ENCODE data around the gene GRM2. TPM values are rescaled to one million over a fixed set of nuclear protein-coding genes. Genes with fewer than 3 reads are reported as not detected.

The GRM2 gene
- total RNA-seq, 3 donors from 2014 or later, result 0.14 to 0.61 (median 0.22) TPM

DNA sequence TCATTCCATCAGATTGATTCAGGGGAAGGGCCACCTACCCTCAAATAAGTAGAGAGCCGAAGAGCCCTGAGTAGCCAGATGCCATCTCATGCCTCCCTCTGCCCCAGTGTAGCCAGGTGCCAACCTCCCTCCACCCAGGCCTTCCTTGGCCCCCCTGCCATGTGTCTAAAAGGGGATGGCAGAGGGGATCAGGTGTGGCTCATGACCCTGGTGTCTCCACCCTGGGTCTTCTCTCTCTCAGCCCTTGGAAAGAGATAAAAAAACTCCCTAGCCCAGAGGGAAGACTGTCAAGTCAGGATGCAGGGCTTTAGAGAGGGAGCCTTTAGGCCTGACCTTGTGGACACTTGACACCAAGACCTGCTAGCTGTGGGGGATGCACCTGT is 5.2 kb downstream of the GRM2 start:
- H3K9me3 ChIP-seq, result no peaks in the 10 kb centered on the region
- H3K4me1 ChIP-seq (ENCODE audit: low read depth), result no peaks in the 10 kb centered on the region
- intact Hi-C loops (cut with DNase I, micrococcal nuclease), result no loop called here
- ATAC-seq, result no peak
- TF ChIP-seq, protein P1, sequence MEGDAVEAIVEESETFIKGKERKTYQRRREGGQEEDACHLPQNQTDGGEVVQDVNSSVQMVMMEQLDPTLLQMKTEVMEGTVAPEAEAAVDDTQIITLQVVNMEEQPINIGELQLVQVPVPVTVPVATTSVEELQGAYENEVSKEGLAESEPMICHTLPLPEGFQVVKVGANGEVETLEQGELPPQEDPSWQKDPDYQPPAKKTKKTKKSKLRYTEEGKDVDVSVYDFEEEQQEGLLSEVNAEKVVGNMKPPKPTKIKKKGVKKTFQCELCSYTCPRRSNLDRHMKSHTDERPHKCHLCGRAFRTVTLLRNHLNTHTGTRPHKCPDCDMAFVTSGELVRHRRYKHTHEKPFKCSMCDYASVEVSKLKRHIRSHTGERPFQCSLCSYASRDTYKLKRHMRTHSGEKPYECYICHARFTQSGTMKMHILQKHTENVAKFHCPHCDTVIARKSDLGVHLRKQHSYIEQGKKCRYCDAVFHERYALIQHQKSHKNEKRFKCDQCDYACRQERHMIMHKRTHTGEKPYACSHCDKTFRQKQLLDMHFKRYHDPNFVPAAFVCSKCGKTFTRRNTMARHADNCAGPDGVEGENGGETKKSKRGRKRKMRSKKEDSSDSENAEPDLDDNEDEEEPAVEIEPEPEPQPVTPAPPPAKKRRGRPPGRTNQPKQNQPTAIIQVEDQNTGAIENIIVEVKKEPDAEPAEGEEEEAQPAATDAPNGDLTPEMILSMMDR (IDR thresholded peaks at IDR 0.05), result no peak
- DNase-seq, result no peak
- no peak overlapping the region for H3K4me3 ChIP-seq
- no peaks in the 10 kb centered on the region for H3K36me3 ChIP-seq (ENCODE audit: low read depth)

- Histone ChIP-seq H3K36me3 (ENCODE audit: low read depth) (no peaks in the 10 kb centered on the region), H3K4me3 (no peak overlapping the region), H3K4me1 (ENCODE audit: low read depth) (no peaks in the 10 kb centered on the region), H3K9me3 (no peaks in the 10 kb centered on the region)
- intact Hi-C loops (cut with DNase I, micrococcal nuclease), result no loop called here
- TF ChIP-seq, protein P1 (IDR thresholded peaks at IDR 0.05), result no peak
- no peak for DNase-seq
- ATAC-seq, result no peak
These were observed 5.7 kb downstream of the GRM2 start for GRCh38 chr3:51712511-51712931.

DNA sequence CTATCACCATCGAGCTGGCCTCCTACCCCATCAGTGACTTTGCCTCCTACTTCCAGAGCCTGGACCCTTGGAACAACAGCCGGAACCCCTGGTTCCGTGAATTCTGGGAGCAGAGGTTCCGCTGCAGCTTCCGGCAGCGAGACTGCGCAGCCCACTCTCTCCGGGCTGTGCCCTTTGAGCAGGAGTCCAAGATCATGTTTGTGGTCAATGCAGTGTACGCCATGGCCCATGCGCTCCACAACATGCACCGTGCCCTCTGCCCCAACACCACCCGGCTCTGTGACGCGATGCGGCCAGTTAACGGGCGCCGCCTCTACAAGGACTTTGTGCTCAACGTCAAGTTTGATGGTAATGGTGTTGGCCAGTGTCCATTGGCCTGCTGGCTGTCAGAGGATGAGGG is 6.1 kb downstream of the GRM2 start:
- ATAC-seq (no peak), DNase-seq (no peak)
- Histone ChIP-seq H3K36me3 (ENCODE audit: low read depth) (no peaks in the 10 kb centered on the region), H3K4me3 (no peak overlapping the region), H3K9me3 (no peaks in the 10 kb centered on the region), H3K4me1 (ENCODE audit: low read depth) (no peaks in the 10 kb centered on the region)
- intact Hi-C loops (cut with DNase I, micrococcal nuclease), result no loop called here
- TF ChIP-seq, protein P1 (IDR thresholded peaks at IDR 0.05), result no peak

DNA sequence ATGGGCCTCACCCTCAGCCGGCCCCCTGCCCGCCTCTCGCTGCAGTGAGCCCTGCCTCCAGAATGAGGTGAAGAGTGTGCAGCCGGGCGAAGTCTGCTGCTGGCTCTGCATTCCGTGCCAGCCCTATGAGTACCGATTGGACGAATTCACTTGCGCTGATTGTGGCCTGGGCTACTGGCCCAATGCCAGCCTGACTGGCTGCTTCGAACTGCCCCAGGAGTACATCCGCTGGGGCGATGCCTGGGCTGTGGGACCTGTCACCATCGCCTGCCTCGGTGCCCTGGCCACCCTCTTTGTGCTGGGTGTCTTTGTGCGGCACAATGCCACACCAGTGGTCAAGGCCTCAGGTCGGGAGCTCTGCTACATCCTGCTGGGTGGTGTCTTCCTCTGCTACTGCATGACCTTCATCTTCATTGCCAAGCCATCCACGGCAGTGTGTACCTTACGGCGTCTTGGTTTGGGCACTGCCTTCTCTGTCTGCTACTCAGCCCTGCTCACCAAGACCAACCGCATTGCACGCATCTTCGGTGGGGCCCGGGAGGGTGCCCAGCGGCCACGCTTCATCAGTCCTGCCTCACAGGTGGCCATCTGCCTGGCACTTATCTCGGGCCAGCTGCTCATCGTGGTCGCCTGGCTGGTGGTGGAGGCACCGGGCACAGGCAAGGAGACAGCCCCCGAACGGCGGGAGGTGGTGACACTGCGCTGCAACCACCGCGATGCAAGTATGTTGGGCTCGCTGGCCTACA is 8.5 kb downstream of the GRM2 start:
- no peak for DNase-seq
- H3K36me3 ChIP-seq (ENCODE audit: low read depth), result no peaks in the 10 kb centered on the region
- TF ChIP-seq, protein P1 (IDR thresholded peaks at IDR 0.05), result no peak
- no peak for ATAC-seq
- H3K4me3 ChIP-seq, result no peak overlapping the region
- no peaks in the 10 kb centered on the region for H3K4me1 ChIP-seq (ENCODE audit: low read depth)
- no peaks in the 10 kb centered on the region for H3K9me3 ChIP-seq
- intact Hi-C loops (cut with DNase I, micrococcal nuclease), result no loop called here

DNA sequence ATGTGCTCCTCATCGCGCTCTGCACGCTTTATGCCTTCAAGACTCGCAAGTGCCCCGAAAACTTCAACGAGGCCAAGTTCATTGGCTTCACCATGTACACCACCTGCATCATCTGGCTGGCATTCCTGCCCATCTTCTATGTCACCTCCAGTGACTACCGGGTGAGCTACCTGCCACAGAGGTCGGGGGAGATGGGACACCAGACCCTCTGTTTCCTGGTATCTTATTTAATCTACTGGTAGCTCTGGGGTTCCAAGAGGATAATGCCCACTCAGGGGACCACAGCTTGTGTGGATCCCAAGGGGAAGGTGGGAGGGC is 9.1 kb downstream of the GRM2 start:
- no peak for DNase-seq
- H3K36me3 ChIP-seq (ENCODE audit: low read depth), result no peaks in the 10 kb centered on the region
- ATAC-seq, result no peak
- H3K4me3 ChIP-seq, result no peak overlapping the region
- intact Hi-C loops (cut with DNase I, micrococcal nuclease), result no loop called here
- H3K9me3 ChIP-seq, result no peaks in the 10 kb centered on the region
- no peaks in the 10 kb centered on the region for H3K4me1 ChIP-seq (ENCODE audit: low read depth)
- TF ChIP-seq, protein P1 (IDR thresholded peaks at IDR 0.05), result no peak

DNA sequence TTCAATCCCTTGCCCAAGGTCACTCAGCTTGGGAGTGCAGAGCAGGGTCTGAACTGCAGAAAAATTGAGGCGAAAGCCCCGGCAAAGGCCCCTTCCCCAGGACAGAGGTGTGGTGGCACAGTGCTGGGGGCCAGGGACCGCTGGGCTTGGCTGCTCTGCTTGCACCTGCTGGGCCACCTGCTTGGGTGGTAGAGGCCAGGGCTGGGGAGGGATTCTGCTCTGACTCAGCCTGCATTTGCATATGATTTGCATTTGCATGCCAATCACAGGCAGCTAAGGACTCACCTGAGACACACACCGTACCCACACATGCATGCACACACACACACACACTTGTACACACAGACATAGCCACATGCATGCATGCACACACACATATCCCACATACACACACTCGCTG is 9.9 kb downstream of the GRM2 start:
- no peak for ATAC-seq
- intact Hi-C loops (cut with DNase I, micrococcal nuclease), result no loop called here

More for the DNA sequence above, 9.9 kb downstream of the GRM2 start:
- Histone ChIP-seq H3K36me3 (ENCODE audit: low read depth) (no peaks in the 10 kb centered on the region), H3K9me3 (no peaks in the 10 kb centered on the region), H3K4me3 (no peak overlapping the region), H3K4me1 (ENCODE audit: low read depth) (no peaks in the 10 kb centered on the region)
- TF ChIP-seq, protein P1 (IDR thresholded peaks at IDR 0.05), result no peak
- no peak for DNase-seq
